Fibroblast of peridontal ligament (primary cell): ENCODE results near the gene DAB1.
A peak's percentile ranks its signal among the peaks of the same experiment; 100 is the strongest.
"Not testable (repeated sequence)": the region's sequence is repeated elsewhere in the genome, so short reads cannot be mapped to it uniquely, and the experiment has no call there.

Experiments used
- DNase-seq: peaks from one replicate; pipeline ENCODE4 v3.0.0-alpha.2; 2010; ENCODE audit errors: extremely low read depth

The DAB1 gene

GRCh38 chr1:57220905-57221304 lies 203.0 kb downstream of the DAB1 start:
- not testable (repeated sequence) for DNase-seq

- DNase-seq, result no peak
These were observed 205.3 kb downstream of the DAB1 start for GRCh38 chr1:57218487-57219079.

- no peak for DNase-seq
These were observed 206.0 kb downstream of the DAB1 start for GRCh38 chr1:57217905-57218304.

- no peak for DNase-seq
These were observed 208.8 kb downstream of the DAB1 start for GRCh38 chr1:57214951-57215575.

- DNase-seq, result no peak
These were observed 213.0 kb downstream of the DAB1 start for GRCh38 chr1:57210881-57211280.

GRCh38 chr1:57209495-57209894 lies 214.4 kb downstream of the DAB1 start:
- DNase-seq, result no peak

DNA sequence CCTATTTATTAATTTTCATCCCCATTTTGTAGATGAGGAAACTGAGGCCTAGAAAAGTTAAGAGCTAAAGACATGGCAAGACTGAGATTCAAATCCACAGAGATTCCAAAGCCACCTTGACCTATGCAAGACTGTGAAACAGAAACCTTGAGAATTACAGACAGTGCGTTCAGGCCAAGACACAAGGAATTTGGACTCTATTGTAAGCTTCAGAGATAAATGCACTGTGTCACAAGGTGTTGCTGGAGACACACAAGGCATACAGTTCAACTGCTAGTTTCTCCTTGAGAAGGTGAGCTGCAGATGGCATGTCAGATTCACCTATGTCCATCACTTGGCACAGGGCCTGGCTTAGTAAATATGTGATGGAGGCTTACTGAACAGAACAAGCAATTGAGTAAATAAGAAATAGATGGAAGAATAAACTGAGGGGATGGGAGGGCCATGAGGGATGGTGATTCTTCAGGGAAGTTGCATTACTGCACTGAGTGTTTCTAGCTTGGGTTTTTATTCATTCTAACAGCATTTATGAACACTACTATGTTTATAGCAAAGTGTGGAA lies 215.0 kb downstream of the DAB1 start:
- no peak for DNase-seq

DNA sequence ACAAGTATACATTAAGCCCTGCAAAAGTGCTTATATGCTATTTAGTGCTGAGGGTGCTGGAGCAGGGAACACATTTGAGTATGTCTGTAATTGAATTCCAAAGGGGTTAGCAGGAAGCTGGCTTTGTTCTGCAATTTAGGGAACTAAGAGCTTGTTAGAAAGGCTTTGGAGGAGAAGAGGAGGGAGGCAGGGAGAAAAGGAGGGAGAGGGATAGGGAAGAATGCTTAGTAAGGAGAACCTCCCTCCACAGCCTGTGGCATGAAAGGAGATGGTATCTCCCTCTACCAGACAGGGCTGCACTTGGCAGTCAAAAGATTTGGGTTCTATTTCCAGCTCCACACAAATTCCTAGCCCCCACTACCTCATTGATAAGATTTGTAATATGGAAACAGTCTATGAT lies 217.8 kb downstream of the DAB1 start:
- no peak for DNase-seq

DNA sequence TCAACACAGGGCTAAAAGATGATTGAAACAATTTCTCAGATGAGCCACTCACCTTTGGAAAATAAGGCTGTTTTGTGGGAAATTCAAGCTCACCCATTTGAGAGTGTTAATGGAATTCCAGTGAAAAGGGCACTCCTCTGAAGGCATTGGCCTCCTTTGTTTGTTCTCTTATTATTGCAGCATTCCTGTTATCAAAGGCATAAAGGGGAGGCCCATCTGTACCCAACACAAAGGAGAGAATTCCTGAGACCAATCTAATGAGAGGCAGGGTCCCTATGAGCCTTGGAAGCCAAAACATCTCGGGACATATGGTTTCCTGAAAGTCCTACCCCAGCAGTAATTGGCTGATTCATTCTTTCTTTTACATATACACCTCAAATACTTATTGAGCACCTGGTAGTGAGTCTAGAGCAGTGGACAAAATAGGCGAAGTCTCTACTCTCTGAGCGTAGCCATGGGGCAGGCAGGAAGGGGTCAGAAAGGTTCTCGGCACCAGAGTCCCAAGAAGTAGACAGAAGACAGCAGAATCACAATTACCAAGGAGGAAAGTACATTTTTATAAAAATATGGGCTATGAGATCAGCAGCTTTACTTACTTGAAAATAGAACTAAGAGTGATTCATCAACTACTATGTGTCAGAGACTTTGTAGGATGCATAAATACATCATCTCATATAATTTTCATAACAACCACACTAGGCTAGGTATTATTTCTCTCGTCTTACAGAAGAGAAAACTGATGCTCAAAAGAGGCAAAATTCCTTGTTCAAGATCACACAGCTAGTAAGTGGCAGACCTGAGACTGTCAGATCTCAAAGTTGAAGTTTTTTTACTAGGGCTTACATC lies 218.7 kb downstream of the DAB1 start:
- no peak for DNase-seq

- no peak for DNase-seq
These were observed 219.8 kb downstream of the DAB1 start for GRCh38 chr1:57204091-57204490.

DNA sequence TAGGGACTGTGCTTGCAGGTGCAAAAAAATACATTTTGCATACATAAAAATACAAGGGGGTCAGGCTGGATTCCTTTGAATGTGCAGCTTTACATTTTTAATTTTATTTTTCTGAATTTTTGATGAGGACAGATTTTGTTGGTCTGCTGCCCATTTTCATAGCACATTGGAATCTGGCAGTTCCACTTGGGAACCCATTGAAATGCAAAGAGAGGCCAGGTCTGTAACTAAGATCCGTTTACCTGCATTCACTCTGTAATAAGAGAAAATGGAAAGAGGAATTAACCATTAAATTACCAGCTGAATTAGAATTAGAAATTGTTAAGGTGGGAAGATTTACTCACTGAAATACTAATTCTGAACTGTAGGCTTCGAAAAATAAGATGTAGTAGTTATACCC lies 221.6 kb downstream of the DAB1 start:
- DNase-seq, result no peak

DNA sequence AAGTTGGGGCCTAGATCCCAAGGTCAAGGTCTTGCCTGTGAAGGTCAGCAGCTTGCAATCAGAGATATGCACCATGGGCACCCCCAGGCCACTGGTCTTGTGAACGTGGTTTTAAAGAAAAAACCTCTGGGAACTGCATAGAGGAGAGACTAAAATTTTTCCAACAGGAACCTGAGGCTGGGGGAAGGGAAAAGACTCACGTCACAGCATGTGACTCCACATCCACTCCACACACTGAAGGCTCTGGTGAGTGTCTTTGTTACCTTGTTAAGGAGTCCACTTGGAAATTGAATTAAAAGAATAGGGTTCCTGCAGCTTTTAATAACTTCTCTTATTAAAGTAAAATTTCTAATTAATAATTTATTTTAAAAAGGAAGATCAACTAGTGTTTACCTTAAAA lies 224.9 kb downstream of the DAB1 start:
- DNase-seq, result no peak

DNA sequence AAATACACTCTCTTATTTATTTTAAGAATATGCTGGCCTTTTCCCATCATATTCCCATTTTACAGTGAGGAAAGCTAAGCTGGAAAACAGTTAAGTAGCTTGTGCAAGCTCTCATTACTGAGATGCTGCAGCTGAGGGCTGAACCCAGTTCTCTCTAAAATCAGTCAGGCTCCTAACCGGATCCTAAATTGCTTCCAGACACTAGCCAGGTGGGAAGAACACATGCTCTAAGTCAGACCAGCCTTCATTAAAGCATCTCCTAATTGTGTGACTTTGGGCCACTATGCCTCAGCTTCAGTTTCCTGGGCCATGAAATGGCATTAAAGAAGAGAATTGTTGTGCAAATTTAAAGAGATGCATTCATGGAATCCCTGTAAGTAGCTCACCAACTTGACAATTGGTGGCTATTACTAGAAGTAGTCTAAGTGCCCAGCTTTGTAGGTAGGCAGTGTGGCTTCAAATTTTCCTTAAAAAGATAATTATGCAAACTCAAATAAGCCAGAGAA lies 228.4 kb downstream of the DAB1 start:
- no peak for DNase-seq

DNA sequence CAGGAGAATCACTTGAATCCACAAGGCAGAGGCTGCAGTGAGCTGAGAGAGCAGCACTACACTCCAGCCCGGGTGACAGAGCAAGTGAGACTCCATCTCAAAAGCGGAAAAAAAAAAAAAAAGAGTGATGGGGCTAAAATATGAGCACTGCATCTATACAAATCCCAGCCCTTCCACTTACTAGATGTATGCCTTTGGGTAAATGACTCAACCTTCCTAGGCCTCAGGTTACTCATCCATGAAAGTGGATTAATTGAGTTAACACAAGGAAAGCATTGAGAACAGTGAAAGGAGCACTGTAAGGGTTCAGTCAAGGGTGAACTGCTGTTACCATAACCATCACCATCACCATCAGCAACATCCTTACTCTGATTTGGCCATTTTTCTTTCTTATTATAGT lies 231.6 kb downstream of the DAB1 start:
- DNase-seq, result no peak

- DNase-seq, result no peak
These were observed 233.0 kb downstream of the DAB1 start for GRCh38 chr1:57190898-57191297.

GRCh38 chr1:57188168-57188567 lies 235.7 kb downstream of the DAB1 start:
- peak; percentile 11 for DNase-seq

- no peak for DNase-seq
These were observed 237.4 kb downstream of the DAB1 start for GRCh38 chr1:57186455-57186854.

- no peak for DNase-seq
These were observed 244.9 kb downstream of the DAB1 start for GRCh38 chr1:57179001-57179400.

- no peak for DNase-seq
These were observed 248.4 kb downstream of the DAB1 start for GRCh38 chr1:57175506-57175905.

GRCh38 chr1:57172040-57172439 lies 251.8 kb downstream of the DAB1 start:
- no peak for DNase-seq

DNA sequence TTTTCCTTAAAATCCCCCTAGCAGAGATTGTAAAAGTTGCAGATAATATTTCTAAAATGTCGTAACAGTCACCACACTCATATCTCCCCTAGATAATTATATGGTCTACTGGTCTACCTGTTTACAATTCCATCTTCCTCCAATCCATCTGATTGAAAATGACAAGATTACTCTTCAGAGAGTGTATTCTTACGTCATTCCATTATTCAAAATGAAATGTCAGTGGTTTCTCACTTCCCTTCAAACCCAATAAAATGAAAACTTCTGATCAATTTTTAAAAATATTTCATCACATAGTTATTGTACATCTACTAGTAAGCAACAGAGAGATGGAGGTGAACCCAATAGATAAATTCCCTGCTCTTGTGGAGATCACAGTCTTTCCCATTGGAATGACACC lies 255.9 kb downstream of the DAB1 start:
- no peak for DNase-seq

DNA sequence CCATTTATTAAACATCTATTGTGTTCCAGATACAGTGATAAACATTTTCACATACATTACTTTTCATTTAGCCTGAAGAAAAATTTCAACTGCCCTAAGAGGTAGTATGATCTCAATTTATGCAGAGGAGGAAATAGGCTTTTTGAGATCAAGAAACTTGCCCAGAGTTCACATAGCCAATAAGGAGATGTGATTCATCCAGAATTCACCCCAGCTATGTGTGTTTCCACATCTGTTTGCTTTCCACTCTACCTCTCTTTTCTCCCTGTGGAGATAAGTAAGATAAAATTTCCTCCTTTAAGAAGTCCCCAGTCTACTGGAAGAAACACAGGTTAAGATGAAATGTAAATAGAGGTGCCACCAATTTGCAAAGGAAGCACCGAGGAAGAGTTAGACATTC lies 258.3 kb downstream of the DAB1 start:
- peak; percentile 35 for DNase-seq

GRCh38 chr1:57164584-57164983 lies 259.3 kb downstream of the DAB1 start:
- no peak for DNase-seq
